Ovary (tissue), 3 donors: ENCODE results near the gene ADAMTS17.

ENCODE experiments used
- POLR2A ChIP-seq: fragments of 450-650 bp; IDR thresholded peaks from one replicate; pipeline ENCODE4 v1.6.1; 2017; ENCODE audit warnings: antibody characterized with exemption, mild to moderate bottlenecking, moderate library complexity
- TF ChIP-seq, protein P1 (sequence below), 3 donors: fragments of 450-650 bp in 2 of 3; fragments of 200-600 bp in 1 of 3; IDR thresholded peaks; one replicate each; pipeline versions ENCODE4 v1.5.1 to v1.8.0; 2016 to 2022; ENCODE audit warnings: antibody characterized with exemption in 3 of 3, mild to moderate bottlenecking in 1 of 3
- donor health status: DM: no; HTN: no; CAD: no.

DNA sequence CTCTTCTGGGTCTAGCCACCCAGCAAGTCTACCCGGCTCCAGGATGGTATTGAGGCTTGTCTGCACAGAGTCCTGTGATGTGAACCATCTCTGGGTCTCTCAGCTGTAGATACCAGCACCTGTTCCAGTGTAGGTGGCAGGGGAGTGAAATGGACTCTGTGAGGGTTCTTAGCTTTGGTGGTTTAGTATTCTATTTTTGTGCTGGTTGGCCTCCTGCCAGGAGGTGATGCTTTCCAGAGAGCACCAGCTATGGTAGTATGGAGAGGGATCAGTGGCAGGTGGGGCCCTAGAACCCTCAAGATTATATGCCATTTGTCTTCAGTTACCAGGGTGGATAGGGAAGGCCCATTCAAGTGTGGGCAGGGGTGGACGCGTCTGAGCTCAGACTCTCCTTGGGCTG is 325.1 kb downstream of the ADAMTS17 start:
- TF ChIP-seq, protein P1, sequence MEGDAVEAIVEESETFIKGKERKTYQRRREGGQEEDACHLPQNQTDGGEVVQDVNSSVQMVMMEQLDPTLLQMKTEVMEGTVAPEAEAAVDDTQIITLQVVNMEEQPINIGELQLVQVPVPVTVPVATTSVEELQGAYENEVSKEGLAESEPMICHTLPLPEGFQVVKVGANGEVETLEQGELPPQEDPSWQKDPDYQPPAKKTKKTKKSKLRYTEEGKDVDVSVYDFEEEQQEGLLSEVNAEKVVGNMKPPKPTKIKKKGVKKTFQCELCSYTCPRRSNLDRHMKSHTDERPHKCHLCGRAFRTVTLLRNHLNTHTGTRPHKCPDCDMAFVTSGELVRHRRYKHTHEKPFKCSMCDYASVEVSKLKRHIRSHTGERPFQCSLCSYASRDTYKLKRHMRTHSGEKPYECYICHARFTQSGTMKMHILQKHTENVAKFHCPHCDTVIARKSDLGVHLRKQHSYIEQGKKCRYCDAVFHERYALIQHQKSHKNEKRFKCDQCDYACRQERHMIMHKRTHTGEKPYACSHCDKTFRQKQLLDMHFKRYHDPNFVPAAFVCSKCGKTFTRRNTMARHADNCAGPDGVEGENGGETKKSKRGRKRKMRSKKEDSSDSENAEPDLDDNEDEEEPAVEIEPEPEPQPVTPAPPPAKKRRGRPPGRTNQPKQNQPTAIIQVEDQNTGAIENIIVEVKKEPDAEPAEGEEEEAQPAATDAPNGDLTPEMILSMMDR (IDR thresholded peaks at IDR 0.05): no peak
- no peak for TF ChIP-seq POLR2A
